Large intestine (tissue), 3 donors: ENCODE results near the gene ERMARD. TPM values are rescaled to one million over a fixed set of nuclear protein-coding genes. Genes with fewer than 3 reads are reported as not detected.

Experiments used
- DNase-seq, 2 donors: peaks; one replicate each; pipeline versions ENCODE4 v3.0.0 to v3.0.0-alpha.2; 2013
- H3K27ac ChIP-seq: one replicate; pipeline ENCODE4 v1.5.1; 2013; ENCODE audit warnings: low read length
- H3K27me3 ChIP-seq: 2 replicates; pipeline ENCODE4 v1.6.1; 2013; ENCODE audit warnings: low read length; ENCODE audit not compliant: control insufficient read depth, insufficient read depth
- H3K36me3 ChIP-seq: 2 replicates; pipeline ENCODE4 v1.6.1; 2013; ENCODE audit warnings: low read length; ENCODE audit not compliant: control insufficient read depth, insufficient read depth
- H3K4me1 ChIP-seq: one replicate; pipeline ENCODE4 v1.6.1; 2013; ENCODE audit warnings: low read length; ENCODE audit not compliant: control insufficient read depth, insufficient read depth
- H3K4me3 ChIP-seq: one replicate; pipeline ENCODE4 v1.5.1; 2013; ENCODE audit warnings: low read length
- H3K9me3 ChIP-seq: one replicate; pipeline ENCODE4 v1.6.1; 2013; ENCODE audit warnings: mild to moderate bottlenecking, low read depth, low read length, moderate library complexity; ENCODE audit not compliant: control insufficient read depth
- WGBS: methylation state at CpG from one replicate; pipeline ENCODE4 v1.1.5; 2013; ENCODE audit warnings: low lambda C conversion rate; ENCODE audit not compliant: insufficient coverage; 5-methylcytosine and 5-hydroxymethylcytosine counted together
- polyA plus RNA-seq: library from polyadenylated mRNA; unstranded; fragments of 120-200 nt; gene quantifications from one replicate; pipeline ENCODE4 v1.2.1, GENCODE V29; 2013

The ERMARD gene
- polyA plus RNA-seq, 1 donor, result 25.6 TPM

DNA sequence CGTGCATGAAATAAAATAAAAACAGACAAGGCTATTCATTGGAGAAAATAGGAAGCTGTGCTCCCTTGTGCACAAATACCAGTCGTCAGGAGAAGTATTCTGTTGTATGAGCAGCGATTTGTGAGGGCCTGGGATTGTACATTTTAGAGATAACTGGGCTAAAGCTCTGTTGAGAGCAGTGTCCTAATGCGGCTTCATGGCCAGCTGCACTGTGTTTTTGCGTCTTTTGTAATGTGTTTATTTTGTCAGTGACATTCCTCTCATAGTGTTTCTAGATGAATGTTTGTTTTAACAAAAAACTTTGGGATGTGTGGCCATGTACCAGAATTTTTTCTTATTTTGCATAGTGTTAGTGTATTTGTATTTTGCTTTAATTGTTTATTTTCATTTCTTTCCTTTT is 14.8 kb downstream of the ERMARD start:
- H3K4me3 ChIP-seq, result no peak overlapping the region
- H3K36me3 ChIP-seq, result peaks cover 45% of the 10 kb centered on the region
- no peaks in the 10 kb centered on the region for H3K9me3 ChIP-seq
- WGBS, result no CpG with 5 or more reads among the region's 5 CpGs
- DNase-seq, result no peak
- H3K27me3 ChIP-seq, result no peaks in the 10 kb centered on the region
- H3K4me1 ChIP-seq, result no peaks in the 10 kb centered on the region
- H3K27ac ChIP-seq, result no peak overlapping the region

DNA sequence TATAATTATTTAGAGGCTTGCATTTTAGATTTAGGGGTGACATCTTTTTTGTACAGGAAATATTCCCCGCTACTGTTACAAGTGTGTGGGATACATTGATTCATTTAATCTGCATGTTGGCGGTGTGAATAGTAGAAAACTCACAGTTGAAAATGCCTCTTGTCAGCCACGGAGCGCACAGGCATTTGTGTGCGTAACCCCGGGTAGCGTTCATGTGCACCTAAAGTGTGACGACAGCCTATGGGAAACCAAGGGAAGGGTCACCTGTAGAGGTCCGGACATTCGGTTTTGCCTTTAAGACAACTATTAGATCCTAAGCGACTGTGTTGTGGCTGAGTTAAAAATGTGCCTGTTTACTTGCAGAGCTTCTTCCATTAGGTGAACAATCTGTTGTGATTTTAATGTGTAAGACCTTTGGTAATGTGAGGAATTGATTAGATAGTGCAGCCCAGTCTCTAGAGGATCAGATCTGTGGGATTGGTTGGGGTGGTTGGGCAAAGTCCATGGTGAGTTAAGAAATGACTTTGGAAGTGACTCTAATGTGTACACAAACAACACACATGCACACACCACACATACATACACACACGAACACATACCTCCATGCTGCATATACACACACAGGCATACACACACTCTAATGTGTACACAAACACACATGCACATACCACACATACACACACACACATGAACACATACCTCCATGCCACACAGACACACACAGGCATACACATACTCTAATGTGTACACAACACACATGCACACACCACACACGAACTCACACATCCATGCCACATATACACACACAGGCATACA is 15.7 kb downstream of the ERMARD start:
- Histone ChIP-seq H3K4me3 (no peak overlapping the region), H3K4me1 (no peaks in the 10 kb centered on the region), H3K36me3 (peaks cover 47% of the 10 kb centered on the region), H3K9me3 (no peaks in the 10 kb centered on the region), H3K27me3 (no peaks in the 10 kb centered on the region), H3K27ac (no peak overlapping the region)
- DNase-seq, result peak in 1 of 2 donors; percentile 27
- WGBS, result 60% methylated on average over 1 of the region's 13 CpGs

DNA sequence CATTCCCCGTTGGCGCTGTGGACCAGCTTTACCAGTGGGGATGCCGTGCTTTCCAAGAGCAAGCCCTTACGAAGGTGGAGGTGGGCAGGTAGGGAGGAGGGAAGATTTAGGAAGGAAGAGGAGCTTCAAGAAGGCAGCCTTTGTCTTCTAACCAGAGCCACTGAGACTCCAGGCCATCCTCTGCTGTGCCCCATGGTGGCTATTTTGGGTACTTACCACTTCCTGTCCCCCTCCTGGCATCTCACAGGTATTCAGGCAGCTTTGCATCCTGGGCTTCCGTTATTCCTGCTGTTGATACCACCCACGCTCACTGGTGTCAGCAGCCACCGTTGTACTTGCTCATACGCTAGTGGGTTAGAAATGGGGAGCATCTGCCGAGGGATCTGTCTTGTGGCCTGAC is 22.9 kb downstream of the ERMARD start:
- H3K9me3 ChIP-seq, result no peaks in the 10 kb centered on the region
- H3K27me3 ChIP-seq, result no peaks in the 10 kb centered on the region
- H3K27ac ChIP-seq, result no peak overlapping the region
- peaks cover 48% of the 10 kb centered on the region for H3K36me3 ChIP-seq
- H3K4me1 ChIP-seq, result no peaks in the 10 kb centered on the region
- whole genome bisulfite sequencing, result no CpG with 5 or more reads among the region's 9 CpGs
- H3K4me3 ChIP-seq, result no peak overlapping the region
- no peak for DNase-seq

GRCh38 chr6:169775321-169775720 is 23.9 kb downstream of the ERMARD start:
- Histone ChIP-seq H3K27ac (no peak overlapping the region), H3K36me3 (peaks cover 49% of the 10 kb centered on the region), H3K4me3 (no peak overlapping the region), H3K27me3 (no peaks in the 10 kb centered on the region), H3K9me3 (no peaks in the 10 kb centered on the region), H3K4me1 (no peaks in the 10 kb centered on the region)
- 80% methylated on average over 4 of the region's 10 CpGs for whole genome bisulfite sequencing
- DNase-seq, result no peak

DNA sequence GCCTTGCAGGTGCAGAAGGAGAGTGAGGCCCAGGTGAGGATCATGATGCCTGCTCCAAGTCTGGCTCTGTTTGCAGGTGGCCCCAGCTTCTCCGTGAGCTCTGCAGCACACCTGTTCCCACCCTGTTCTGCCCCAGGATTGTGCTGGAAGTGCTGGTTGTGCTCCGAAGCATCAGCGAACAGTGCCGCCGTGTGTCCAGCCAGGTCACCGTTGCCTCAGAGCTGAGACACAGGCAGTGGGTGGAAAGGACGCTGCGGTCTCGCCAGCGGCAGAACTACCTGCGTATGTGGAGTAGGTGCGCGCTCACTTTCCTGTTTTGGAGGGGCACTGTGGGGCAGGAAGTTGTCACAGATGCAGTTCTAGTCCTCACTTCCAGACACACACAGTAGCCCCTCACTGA is 25.0 kb downstream of the ERMARD start:
- Histone ChIP-seq H3K27me3 (no peaks in the 10 kb centered on the region), H3K4me1 (no peaks in the 10 kb centered on the region), H3K36me3 (peaks cover 53% of the 10 kb centered on the region), H3K4me3 (no peak overlapping the region), H3K9me3 (no peaks in the 10 kb centered on the region), H3K27ac (no peak overlapping the region)
- DNase-seq, result no peak
- no CpG with 5 or more reads among the region's 13 CpGs for WGBS

DNA sequence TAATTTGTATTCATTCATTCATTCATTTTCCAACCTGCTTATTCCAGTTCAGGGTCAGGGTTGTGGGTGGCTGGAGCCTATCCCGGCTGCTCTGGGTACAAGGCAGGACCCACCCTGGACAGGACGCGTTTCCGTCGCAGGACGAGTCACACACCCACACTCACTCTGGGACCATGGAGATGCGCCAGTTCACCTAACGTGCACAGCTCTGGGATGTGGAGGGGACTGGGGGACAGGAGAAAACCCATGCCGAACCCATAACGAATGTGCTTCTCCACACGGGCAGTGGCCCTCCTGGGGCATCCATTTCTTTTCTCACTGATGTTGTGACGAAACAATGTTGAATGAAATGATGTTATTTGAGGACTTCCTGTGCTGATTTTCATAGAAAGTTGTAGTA is 26.5 kb downstream of the ERMARD start:
- no peak for DNase-seq
- no peaks in the 10 kb centered on the region for H3K4me1 ChIP-seq
- peaks cover 52% of the 10 kb centered on the region for H3K36me3 ChIP-seq
- no peaks in the 10 kb centered on the region for H3K9me3 ChIP-seq
- no peaks in the 10 kb centered on the region for H3K27me3 ChIP-seq
- no CpG with 5 or more reads among the region's 12 CpGs for WGBS
- H3K4me3 ChIP-seq, result no peak overlapping the region
- no peak overlapping the region for H3K27ac ChIP-seq

GRCh38 chr6:169778646-169779045 is 27.2 kb downstream of the ERMARD start:
- Histone ChIP-seq H3K36me3 (peaks cover 46% of the 10 kb centered on the region), H3K27me3 (no peaks in the 10 kb centered on the region), H3K4me3 (no peak overlapping the region), H3K27ac (no peak overlapping the region), H3K4me1 (no peaks in the 10 kb centered on the region), H3K9me3 (no peaks in the 10 kb centered on the region)
- DNase-seq, result no peak
- no CpG with 5 or more reads among the region's 12 CpGs for WGBS

- Histone ChIP-seq H3K27me3 (no peaks in the 10 kb centered on the region), H3K27ac (no peak overlapping the region), H3K4me1 (no peaks in the 10 kb centered on the region), H3K36me3 (peaks cover 43% of the 10 kb centered on the region), H3K9me3 (no peaks in the 10 kb centered on the region), H3K4me3 (no peak overlapping the region)
- WGBS, result no CpG with 5 or more reads among the region's 8 CpGs
- DNase-seq, result no peak
Measured at GRCh38 chr6:169779092-169779815, 27.8 kb downstream of the ERMARD start.

DNA sequence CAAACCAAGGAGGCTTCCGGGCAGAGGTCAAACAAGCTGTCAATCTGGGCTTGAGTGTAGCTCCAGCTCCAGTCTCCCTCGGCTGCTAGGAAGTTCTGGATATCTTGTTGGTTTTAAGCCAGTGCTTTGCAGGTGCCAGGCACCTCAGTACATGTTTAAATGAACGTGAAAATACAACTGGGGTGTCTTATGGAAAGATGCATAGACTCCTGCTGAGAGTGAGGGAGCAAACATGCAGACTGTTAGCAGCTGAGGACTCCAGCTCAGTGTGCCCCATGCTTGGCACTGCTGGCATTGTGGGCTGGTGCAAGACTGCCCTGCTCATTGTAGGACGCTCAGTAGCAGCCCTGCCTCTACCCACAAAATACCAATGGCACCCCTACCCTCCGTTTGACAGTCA is 28.5 kb downstream of the ERMARD start:
- Histone ChIP-seq H3K27me3 (no peaks in the 10 kb centered on the region), H3K36me3 (peaks cover 37% of the 10 kb centered on the region), H3K4me1 (no peaks in the 10 kb centered on the region), H3K27ac (no peak overlapping the region), H3K9me3 (no peaks in the 10 kb centered on the region), H3K4me3 (no peak overlapping the region)
- no CpG with 5 or more reads among the region's 5 CpGs for WGBS
- no peak for DNase-seq

GRCh38 chr6:169780571-169781091 is 29.2 kb downstream of the ERMARD start:
- H3K4me1 ChIP-seq, result no peaks in the 10 kb centered on the region
- H3K27ac ChIP-seq, result no peak overlapping the region
- no peak for DNase-seq
- H3K4me3 ChIP-seq, result no peak overlapping the region
- WGBS, result 83% methylated on average over 3 of the region's 11 CpGs
- H3K9me3 ChIP-seq, result no peaks in the 10 kb centered on the region
- H3K36me3 ChIP-seq, result peaks cover 37% of the 10 kb centered on the region
- no peaks in the 10 kb centered on the region for H3K27me3 ChIP-seq
